M059J (cell line): ENCODE measurements around the gene BTG4. TPM values are rescaled to one million over a fixed set of nuclear protein-coding genes. Genes with fewer than 3 reads are reported as not detected.

Experiments used
- DNase-seq: peaks from one replicate; pipeline ENCODE4 v3.0.0-alpha.2; 2012; ENCODE audit warnings: low read depth
- total RNA-seq: library from RNA; depleted of rRNA; stranded (reverse); fragments of >200 nt; shearing (Covaris generic); gene quantifications from 2 replicates; pipeline ENCODE4 v1.2.3, GENCODE V29; 2014

BTG4 gene
- total RNA-seq, 1 experiment from 2014 or later = not detected

DNA sequence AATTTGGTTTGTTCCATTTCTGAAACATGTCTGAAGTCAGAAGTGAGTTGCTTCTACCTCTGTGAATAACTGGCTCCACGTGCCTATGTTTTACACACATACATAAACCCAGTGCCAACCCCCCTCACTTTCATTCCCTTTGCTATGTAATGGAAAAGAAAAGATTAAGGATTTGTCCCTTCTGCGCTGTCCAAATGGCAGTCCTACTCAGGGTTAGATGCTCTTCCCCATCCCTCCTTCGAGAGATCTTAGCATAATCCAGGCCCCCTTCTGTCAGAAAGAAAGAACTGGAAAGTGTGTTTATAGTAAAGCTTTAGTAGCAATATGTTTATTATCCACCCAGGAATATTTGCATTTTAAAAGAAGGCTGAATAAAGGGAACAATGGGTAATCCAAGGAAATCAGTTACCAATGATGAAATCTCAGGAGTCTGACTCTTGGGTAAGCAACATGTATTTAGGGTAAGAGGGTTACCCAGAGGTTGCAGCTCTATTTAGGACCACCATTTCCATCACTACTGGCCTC, 25.2 kb upstream of the BTG4 start:
- DNase-seq = no peak

DNA sequence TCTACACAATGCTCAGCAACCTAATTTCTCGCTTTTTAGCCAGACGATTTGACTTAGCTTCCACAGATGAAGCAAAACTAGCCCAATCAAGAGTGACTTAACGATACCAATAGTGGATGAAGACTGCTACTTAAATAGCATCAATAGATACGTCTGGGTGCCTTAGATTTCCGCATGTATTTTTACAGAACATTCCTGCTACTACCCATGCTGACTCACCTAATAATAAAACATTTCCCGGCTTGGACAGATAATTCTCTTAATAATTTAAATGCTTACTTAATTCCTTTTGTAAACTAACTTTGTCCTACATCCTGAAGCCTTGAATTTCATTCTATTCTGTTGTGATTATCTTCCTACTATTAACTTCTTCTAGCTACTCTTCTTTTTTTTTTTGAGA, 23.1 kb upstream of the BTG4 start:
- DNase-seq = no peak

DNA sequence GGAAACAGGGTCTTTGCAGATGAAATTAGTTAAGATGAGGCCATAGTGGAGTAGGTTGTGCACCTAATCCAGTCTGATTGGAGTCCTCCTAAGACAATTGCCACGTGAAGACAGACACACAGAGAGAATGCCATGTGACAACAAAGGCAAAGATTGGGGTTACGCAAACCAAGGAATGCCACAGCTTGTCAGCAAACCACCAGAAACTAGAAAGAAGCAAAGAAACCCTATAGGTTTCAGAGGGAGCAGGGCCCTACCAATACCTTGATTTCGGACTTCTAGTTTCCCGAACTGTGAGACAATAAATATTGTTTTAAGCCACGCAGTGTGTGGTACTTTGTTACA, 20.2 kb upstream of the BTG4 start:
- no peak for DNase-seq

DNA sequence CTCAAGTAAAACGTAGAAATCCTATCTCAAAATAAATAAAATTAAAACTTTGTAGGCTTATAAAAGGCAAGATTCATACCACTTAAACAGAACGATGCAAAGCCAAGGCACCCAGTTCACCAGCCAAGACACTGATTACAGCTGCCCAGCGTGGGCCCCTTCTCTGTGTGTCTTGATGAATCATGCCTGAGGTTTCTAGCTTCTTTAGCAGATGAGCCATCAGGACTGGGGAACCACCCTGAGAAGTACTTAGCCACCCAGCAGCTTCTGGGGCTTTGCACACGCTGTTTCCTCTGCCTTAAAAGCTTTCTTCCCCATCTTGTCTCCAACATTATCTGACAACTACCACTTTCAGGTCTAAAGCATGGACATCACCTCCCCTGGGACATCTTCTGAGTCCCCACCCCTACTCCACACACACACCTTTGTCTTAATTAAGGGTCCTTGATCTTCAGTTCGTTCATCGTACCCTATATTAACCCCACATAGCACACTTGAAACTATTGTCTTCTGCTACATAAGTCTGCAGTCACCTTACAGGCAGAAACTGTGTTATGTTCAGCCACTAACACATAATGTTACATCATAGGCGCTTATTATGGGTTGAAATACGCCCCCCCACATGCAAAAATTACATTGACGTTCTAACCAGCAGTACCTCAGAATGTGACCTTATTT, 19.6 kb upstream of the BTG4 start:
- DNase-seq = peak; percentile 92

DNA sequence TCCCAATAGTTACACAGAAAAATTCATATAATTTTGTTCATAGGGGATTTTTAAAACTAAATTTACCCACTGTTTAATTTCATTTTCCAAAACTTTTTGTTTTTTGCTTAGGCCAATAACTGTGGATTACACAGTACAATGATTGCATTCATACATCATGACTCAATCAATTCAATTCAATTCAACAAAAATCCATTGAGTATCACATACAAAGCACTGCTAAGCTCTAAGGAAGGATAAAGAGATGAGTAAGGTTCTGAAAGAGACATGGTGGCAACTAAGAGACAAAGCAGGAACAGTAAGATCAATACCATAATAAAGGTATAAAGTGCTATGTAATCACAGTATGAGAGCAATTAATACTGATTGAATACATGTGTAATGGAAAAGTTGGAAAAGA, 18.9 kb upstream of the BTG4 start:
- peak; percentile 35 for DNase-seq

DNA sequence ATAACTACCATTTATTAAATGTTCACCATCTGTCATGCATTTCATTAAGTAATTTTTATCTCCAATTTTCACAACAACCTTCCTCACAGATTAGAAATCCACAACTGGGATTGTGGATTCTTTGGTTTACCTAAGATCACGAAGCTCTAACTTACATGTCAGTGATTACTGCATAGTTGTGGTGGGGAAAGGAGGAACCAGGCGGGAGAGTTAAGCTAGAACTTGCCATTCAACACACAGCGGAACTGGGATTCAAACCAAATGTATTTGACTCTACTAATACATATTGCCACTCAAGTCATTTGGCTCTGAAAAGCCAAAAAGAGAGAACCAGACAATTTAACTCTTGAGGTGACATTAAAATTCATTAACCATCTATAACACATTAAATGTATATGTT, 17.9 kb upstream of the BTG4 start:
- peak; percentile 60 for DNase-seq

DNA sequence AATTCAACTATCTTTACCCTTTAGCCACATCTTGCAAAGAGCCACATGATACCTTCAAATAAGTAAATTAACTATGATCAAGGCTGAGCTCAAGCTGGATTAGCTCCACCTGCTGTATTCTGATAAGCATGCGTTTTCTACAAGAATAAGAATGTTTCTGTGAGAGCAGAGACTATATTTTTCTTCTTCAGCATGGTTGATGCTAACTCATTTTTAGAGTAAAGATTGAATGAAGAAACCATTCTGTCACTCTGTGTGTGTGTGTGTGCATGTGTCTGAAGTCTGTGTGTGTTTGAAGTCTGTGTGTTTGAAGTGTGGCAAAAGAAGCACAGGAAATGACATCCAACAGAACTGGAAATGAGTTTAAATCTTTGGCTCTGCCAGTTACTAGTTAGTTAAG, 16.4 kb upstream of the BTG4 start:
- no peak for DNase-seq

DNA sequence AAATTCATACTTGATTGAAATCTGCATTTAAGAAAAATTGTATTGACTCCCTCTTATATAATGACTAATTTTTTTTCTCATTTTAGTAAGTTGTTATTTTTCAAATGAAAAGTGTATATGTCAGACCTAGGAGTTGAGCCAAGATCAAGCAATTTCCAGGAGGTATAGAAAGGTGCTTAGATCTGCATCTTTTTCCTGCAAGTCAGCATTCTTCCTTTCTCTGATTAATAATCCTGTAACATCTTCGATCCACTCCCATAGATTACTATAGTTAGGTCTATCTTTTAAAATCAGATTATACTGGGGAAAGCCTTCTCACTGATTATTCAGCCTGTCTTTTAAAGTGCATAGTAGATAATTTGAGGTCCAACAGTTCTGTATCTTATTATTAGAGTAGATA, 15.1 kb upstream of the BTG4 start:
- no peak for DNase-seq

GRCh38 chr11:111526501-111526900, 14.3 kb upstream of the BTG4 start:
- DNase-seq = peak; percentile 84

DNA sequence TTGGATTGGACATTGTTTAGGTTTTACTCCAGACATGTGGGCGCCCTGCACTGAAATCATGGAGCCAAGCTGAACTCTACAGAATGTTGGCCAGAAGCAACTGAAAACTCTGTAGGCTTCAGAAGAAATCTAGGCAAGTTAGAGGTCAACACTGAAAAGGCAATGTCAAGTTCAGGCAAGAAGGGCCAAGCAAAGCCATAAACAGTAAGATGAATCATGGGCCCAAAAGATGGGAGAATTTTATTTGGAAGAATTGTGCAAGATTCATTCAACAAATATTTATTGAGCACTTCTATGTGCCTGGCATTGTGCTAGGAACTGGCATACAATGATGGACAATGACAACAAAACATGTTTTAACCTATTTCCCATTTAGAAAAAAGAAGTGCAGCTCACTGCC, 13.3 kb upstream of the BTG4 start:
- no peak for DNase-seq

GRCh38 chr11:111524056-111524455, 11.9 kb upstream of the BTG4 start:
- DNase-seq = no peak

DNA sequence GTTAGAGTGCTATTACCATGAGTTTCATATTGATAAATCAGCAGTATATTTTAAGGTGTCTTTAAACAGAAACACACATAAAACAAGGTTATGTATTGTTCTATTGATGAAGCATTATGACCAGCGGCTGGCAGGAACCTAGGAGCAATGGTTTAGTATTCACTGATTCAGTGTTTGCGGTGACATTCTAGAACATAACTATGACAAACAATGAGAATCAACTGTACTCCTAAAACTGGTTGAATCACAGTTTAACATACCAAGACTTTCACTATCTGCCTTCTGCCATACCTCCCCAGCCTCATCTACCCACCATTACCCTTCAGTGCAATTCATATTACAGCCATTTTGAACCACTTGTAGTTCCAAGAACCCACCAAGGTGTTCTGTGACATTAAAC, 11.2 kb upstream of the BTG4 start:
- no peak for DNase-seq

DNA sequence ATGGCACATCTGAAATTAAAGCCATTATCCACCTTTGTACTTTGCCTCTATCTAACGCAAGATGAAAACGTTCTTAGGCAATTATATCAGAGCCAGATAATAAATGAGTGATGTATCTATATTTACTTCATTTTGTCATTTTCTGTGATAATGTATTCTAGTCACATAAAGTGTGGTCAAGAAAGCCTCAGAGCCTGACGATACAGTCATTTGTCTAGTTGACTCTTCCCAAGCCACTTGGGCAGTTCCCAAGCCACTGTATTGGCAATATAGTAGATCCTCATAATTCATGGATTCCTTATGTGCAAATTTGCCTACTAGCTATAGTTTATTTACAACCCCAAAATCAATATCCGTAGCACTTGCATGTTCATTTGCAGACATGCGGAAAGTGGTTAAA, 10.2 kb upstream of the BTG4 start:
- DNase-seq = no peak

GRCh38 chr11:111521135-111521534, 8.9 kb upstream of the BTG4 start:
- DNase-seq = peak; percentile 65

- DNase-seq = peak; percentile 62
These were observed 8.4 kb upstream of the BTG4 start for GRCh38 chr11:111520560-111520959.

GRCh38 chr11:111518668-111519067, 6.5 kb upstream of the BTG4 start:
- no peak for DNase-seq

- DNase-seq = no peak
These were observed 3.4 kb upstream of the BTG4 start for GRCh38 chr11:111515591-111515990.

GRCh38 chr11:111514216-111515031, 2.2 kb upstream of the BTG4 start, which contains the start of gene HOATZ:
TSS of gene HOATZ (plus strand) at chr11:111514778. CDS start at chr11:111514785, 7 bp downstream.
- DNase-seq = no peak

DNA sequence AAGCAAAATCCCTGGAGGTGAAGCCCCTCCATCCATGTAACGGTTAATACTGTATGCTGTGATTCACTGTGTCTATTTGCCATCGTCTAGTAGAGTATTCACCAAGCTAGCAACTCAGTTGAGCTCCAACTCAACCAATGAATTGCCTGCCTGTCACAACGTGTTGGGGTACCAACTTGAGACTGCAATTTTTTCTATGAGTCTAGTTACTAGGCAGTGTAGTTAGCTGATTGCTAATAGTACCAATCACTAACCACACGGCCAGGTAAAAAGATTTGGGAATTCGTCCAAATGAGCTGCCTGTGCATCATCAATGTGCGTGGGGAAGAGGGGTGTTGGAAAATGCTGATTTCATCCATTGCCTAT, 1.0 kb upstream of the BTG4 start:
- no peak for DNase-seq

GRCh38 chr11:111510311-111510710, 1.9 kb downstream of the BTG4 start:
- no peak for DNase-seq

DNA sequence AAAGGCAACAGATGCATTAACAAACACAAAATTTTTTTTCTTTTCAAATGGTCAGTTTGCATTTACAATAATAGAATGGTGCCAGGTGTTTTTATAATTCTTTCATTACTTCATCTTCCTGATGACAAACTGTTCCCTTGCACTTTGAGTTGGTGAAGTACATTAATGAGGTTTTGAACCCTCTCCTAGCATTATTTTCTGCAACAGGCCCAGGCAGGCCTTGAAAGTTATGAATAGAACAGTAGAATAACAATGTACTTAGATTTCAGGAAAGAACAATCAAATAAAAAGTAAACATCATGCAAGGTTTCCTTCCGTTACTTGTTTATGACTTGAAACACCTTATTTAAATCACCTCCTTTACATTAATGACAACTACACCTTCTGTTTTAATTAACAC, 9.6 kb downstream of the BTG4 start:
- DNase-seq = no peak

- no peak for DNase-seq
These were observed 11.7 kb downstream of the BTG4 start for GRCh38 chr11:111500481-111500880.

GRCh38 chr11:111499483-111499882, 12.7 kb downstream of the BTG4 start:
- no peak for DNase-seq
